AG09309 (cell line): Measurements from ENCODE around the gene APCDD1L.

Experiments used
- DNase-seq: peaks from one replicate; pipeline ENCODE4 v3.0.0-alpha.2; 2010; ENCODE audit warnings: low read depth
- H3K4me3 ChIP-seq: 2 replicates; pipeline ENCODE4 v1.5.1; 2011; ENCODE audit warnings: mild to moderate bottlenecking, low read depth, low read length, moderate library complexity; ENCODE audit not compliant: control insufficient read depth
- TF ChIP-seq, protein P1 (sequence below): IDR thresholded peaks from 2 replicates; pipeline ENCODE4 v1.5.1; 2011; ENCODE audit warnings: mild to moderate bottlenecking, low read depth, low read length, inconsistent platforms; ENCODE audit not compliant: insufficient read depth, control insufficient read depth; ENCODE audit errors: missing control alignments

The APCDD1L gene

DNA sequence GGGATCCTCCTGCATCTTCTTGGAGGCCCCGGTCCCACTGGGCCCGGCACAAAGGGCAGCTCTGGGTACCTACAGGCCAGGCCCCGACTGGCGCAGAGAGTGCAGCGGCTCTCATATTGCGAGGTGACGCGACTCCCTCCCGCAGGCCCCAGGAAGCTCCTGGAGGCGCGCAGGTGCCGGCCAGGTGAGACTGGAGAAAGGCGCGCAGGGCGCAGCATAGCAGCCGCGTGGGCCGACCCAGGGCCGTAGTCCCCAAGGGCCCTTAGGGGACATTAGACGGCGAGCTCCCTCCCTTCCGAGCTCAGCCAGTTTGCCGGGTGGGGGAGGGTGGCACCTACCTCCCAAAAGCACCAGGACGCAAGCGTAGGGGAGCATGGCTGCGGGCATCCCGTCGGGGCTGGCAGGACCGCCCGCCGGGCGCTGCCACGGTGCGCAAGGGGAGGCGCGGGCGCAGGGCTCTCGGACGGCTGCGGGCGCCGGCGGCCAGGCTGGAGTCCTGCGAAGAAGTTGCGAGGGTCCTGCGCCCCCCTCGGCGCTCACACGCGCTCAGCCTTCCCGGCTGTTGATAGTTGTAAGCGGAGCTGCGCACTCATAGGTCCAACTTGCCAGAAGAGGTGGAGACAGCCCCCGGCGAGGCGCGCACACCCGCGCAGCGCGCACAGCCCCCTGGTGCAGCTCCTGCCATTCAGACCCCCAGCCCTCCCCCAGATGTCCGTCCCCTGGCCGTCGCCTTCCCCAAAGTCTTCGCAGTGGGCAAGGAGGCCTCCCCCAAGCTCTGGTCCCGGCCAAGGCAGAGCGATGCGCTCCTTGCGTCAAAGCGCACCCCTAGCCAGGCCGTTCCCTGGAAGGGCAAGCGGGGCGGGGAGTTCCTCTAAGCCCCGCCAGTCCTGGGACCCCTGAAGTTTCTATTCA is 622 bp downstream of the APCDD1L start:
- DNase-seq = no peak
- peak overlapping the region; percentile 81 for H3K4me3 ChIP-seq
- TF ChIP-seq, protein P1, sequence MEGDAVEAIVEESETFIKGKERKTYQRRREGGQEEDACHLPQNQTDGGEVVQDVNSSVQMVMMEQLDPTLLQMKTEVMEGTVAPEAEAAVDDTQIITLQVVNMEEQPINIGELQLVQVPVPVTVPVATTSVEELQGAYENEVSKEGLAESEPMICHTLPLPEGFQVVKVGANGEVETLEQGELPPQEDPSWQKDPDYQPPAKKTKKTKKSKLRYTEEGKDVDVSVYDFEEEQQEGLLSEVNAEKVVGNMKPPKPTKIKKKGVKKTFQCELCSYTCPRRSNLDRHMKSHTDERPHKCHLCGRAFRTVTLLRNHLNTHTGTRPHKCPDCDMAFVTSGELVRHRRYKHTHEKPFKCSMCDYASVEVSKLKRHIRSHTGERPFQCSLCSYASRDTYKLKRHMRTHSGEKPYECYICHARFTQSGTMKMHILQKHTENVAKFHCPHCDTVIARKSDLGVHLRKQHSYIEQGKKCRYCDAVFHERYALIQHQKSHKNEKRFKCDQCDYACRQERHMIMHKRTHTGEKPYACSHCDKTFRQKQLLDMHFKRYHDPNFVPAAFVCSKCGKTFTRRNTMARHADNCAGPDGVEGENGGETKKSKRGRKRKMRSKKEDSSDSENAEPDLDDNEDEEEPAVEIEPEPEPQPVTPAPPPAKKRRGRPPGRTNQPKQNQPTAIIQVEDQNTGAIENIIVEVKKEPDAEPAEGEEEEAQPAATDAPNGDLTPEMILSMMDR = no peak

DNA sequence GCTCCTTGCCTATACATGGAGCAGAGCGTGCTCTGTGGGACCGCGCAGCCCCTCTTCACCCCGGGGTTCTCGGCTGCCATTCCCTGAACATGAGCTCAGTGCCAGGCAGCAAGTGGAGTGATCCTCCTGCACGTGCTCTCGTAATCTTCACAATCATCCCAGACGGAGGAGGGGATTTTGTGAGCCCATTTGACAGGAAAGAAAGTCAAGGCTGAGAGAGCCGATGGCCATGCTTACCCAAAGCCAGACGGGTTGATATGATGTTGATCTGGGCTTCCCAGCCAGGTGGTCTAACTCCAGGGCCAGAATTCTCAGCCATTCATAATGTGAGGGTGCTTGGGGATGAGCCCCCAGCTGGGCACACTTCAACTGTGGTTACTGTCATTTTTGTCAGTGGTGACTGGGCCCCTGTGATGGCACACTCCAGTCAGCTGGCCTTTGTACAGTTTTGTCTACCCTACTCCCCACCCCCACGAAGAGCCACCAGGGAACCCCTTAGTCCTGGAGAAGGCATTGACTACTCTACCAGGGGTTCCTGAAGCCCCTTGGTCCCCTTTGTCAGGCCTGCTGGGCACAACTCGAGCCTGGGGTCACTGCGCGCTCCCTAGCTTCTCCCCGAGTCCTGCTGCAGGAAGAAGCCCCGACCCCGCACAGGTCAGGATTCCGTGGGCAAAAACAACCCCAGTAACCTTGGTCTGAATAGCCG is 1.5 kb downstream of the APCDD1L start:
- TF ChIP-seq, protein P1 = no peak
- H3K4me3 ChIP-seq = peak overlapping the region; percentile 81
- no peak for DNase-seq

DNA sequence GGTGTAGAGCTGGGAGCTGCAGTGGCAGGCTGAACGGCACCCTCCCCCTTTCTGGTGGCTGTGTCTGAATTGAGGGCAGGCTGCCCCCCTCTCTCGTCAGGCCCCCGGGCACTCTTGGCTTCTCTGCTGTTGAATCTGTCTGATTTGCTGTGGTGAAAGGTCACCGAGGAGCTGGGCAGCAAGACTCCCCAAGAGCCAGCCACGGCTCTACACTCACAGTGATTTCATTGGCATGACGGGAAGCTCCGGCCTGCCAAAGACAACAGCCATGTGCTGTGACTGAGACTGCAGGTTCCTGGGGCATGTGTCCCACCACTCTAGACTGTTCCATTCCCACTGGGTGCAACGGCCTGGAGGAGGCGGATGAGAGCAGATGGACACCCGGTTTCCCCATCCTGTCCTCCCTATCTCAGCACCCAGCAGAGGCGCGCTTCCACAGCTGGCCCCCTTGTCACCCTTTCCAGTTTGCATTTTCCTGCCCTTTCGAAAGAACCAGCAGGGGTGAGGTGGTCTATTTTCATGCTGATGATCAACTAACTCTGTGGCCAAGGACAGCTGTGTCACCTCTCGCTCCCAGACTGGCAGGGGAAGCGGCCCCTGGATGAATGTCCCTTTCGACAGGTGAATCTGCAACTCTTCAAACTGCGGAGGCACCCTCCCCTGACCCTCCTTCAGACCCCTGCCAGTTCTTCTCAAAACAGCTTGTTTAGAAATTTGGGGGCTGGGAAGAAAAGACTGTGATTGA is 2.2 kb downstream of the APCDD1L start:
- DNase-seq = no peak
- TF ChIP-seq, protein P1 = no peak
- H3K4me3 ChIP-seq = no peak overlapping the region

DNA sequence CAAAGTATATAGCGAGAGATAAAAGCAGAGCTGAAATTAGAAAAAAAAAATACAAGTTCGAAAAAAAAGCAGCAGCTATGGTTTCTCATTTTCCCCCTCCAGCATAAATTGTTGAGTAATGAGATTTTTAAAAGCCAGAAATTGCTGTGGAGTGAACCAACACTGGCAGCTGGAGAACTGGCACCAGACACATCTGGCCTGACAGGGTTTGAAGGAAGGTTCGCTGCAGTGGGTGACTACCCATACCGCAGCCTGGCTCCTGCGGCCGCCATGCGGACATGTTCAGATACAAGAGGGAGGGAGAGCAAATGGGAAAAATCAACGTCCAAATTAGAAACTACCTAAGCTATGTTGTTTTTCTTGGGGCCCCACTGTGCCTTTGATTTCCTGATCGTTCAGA is 3.3 kb downstream of the APCDD1L start:
- no peak for DNase-seq
- TF ChIP-seq, protein P1 = peak; percentile 7

DNA sequence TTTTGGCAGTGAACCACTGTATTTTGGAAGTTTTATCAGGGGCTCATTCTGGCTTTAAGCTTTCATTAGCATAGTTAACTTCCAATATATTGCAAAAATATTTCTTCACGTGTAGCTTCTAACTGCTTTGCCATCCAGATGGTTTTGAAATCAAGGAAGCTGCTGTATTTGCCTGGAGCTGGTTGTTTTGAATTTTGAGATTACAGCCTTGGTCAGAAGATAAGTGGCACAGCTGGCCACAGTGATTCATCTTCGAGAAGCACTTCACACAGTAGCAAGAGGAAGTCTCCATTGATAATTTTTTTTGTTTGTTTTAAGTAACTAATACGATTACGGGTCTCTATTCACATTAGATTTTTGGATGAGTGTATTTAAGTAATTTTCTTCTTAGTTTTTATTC is 3.8 kb downstream of the APCDD1L start:
- H3K4me3 ChIP-seq = no peak overlapping the region
- DNase-seq = peak; percentile 76
- TF ChIP-seq, protein P1 = no peak

More for the DNA sequence above, 3.3 kb downstream of the APCDD1L start:
- H3K4me3 ChIP-seq = no peak overlapping the region

DNA sequence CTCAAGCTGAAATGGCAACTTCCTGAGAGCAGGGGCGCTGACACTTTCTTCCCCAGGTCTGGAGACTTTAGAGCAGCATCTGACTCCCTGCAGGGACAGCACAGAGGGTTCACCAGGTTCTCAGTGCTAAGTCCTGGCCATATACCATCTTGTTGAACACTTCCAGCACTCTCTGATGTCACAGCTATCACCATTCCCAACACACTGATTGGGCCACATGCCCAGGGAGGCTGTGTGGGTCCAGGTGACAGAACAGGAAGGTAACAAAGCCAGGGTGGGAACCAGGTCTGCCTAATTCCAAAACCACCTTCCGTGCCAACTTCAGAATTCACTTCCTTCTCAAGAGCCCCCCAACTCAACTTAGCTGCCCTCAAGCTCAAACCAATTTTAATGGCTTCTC is 4.3 kb downstream of the APCDD1L start:
- no peak overlapping the region for H3K4me3 ChIP-seq
- no peak for DNase-seq
- TF ChIP-seq, protein P1 = no peak
